Right atrium auricular region (tissue), 2 donors: ENCODE measurements around the gene KIR2DL4. TPM values are rescaled to one million over a fixed set of nuclear protein-coding genes. Genes with fewer than 3 reads are reported as not detected.
"Not testable (repeated sequence)": the region's sequence is repeated elsewhere in the genome, so short reads cannot be mapped to it uniquely, and the experiment has no call there.

Experiments
- DNase-seq: peaks from one replicate; pipeline ENCODE4 v3.0.0-alpha.2; 2019; ENCODE audit warnings: low spot score
- H3K27ac ChIP-seq, 2 donors: fragments of 200-600 bp; sonication (generic); 1 replicate in 1 of 2; 2 replicates in 1 of 2; pipeline ENCODE4 v1.5.1; 2016 to 2019
- H3K27me3 ChIP-seq, 2 donors: fragments of 200-600 bp; sonication (generic); one replicate each; pipeline versions ENCODE4 v1.5.1 to v1.6.0; 2017 to 2019
- H3K36me3 ChIP-seq: fragments of 200-600 bp; sonication (generic); one replicate; pipeline ENCODE4 v1.5.1; 2016
- H3K4me1 ChIP-seq, 2 donors: fragments of 200-600 bp; sonication (generic); one replicate each; pipeline versions ENCODE4 v1.5.1 to v1.6.0; 2017 to 2019
- H3K4me3 ChIP-seq, 2 donors: fragments of 200-600 bp; sonication (generic); 1 replicate in 1 of 2; 2 replicates in 1 of 2; pipeline ENCODE4 v1.5.1; 2017 to 2019; ENCODE audit warnings: mild to moderate bottlenecking in 1 of 2, moderate library complexity in 1 of 2
- H3K9me3 ChIP-seq, 2 donors: fragments of 200-600 bp; sonication (generic); one replicate each; pipeline ENCODE4 v1.5.1; 2019
- CTCF ChIP-seq, 2 donors: fragments of 200-600 bp; sonication (generic); IDR thresholded peaks; one replicate each; pipeline ENCODE4 v1.5.1; 2019; ENCODE audit warnings: antibody characterized with exemption in 2 of 2
- total RNA-seq, 2 donors: library from RNA; depleted of rRNA; stranded (reverse); fragments of >200 nt; gene quantifications; one replicate each; pipeline ENCODE4 v1.1.0, GENCODE V29; 2016

Gene KIR2DL4
- total RNA-seq, 2 donors from 2014 or later: not detected

- DNase-seq: no peak
- Histone ChIP-seq H3K36me3 (no peaks in the 10 kb centered on the region), H3K27me3 (no peaks in the 10 kb centered on the region), H3K4me3 (no peak overlapping the region), H3K27ac (no peak overlapping the region), H3K4me1 (no peaks in the 10 kb centered on the region), H3K9me3 (no peaks in the 10 kb centered on the region)
- TF ChIP-seq CTCF (IDR thresholded peaks at IDR 0.05): no peak
Measured at GRCh38 chr19:54817670-54818536, 14.5 kb downstream of the KIR2DL4 start.

- H3K36me3 ChIP-seq, H3K4me3 ChIP-seq, H3K27me3 ChIP-seq, H3K4me1 ChIP-seq, H3K9me3 ChIP-seq, H3K27ac ChIP-seq, DNase-seq: not testable (repeated sequence)
Measured at GRCh38 chr19:54824416-54824815, 21.0 kb downstream of the KIR2DL4 start.

- not testable (repeated sequence) for H3K36me3 ChIP-seq, DNase-seq, H3K9me3 ChIP-seq, H3K27me3 ChIP-seq, H3K27ac ChIP-seq, H3K4me3 ChIP-seq, H3K4me1 ChIP-seq
Measured at GRCh38 chr19:54825326-54825725, 21.9 kb downstream of the KIR2DL4 start.

GRCh38 chr19:54828064-54828463, 24.7 kb downstream of the KIR2DL4 start:
- H3K27me3 ChIP-seq, DNase-seq, H3K9me3 ChIP-seq, H3K36me3 ChIP-seq, H3K4me3 ChIP-seq, H3K4me1 ChIP-seq, H3K27ac ChIP-seq: not testable (repeated sequence)

GRCh38 chr19:54832496-54832895, 29.1 kb downstream of the KIR2DL4 start, which contains the start of gene KIR2DS4:
Gene KIR2DS4 (plus strand): TSS chr19:54832676.
- not testable (repeated sequence) for H3K4me1 ChIP-seq, H3K4me3 ChIP-seq, H3K27ac ChIP-seq, H3K9me3 ChIP-seq, H3K27me3 ChIP-seq, H3K36me3 ChIP-seq, DNase-seq

- H3K9me3 ChIP-seq, H3K4me1 ChIP-seq, H3K27me3 ChIP-seq, DNase-seq, H3K27ac ChIP-seq, H3K4me3 ChIP-seq, H3K36me3 ChIP-seq: not testable (repeated sequence)
Measured at GRCh38 chr19:54835126-54835525, 31.7 kb downstream of the KIR2DL4 start.

GRCh38 chr19:54837522-54837921, 34.1 kb downstream of the KIR2DL4 start:
- not testable (repeated sequence) for DNase-seq

GRCh38 chr19:54843171-54843570, 39.8 kb downstream of the KIR2DL4 start:
- H3K36me3 ChIP-seq, H3K4me3 ChIP-seq, H3K9me3 ChIP-seq, H3K27me3 ChIP-seq, DNase-seq, H3K4me1 ChIP-seq, H3K27ac ChIP-seq: not testable (repeated sequence)

More at GRCh38 chr19:54837522-54837921, 34.1 kb downstream of the KIR2DL4 start:
- not testable (repeated sequence) for H3K9me3 ChIP-seq, H3K4me3 ChIP-seq, H3K27me3 ChIP-seq, H3K36me3 ChIP-seq, H3K4me1 ChIP-seq, H3K27ac ChIP-seq

- not testable (repeated sequence) for DNase-seq, H3K36me3 ChIP-seq, H3K27ac ChIP-seq
Measured at GRCh38 chr19:54850061-54850640, 46.7 kb downstream of the KIR2DL4 start, which contains the start of gene KIR3DL2. Gene KIR3DL2 (plus strand): TSS chr19:54850443. CDS start chr19:54850476, 33 bp downstream.

GRCh38 chr19:54850930-54851329, 47.5 kb downstream of the KIR2DL4 start:
- DNase-seq: no peak
- no peak overlapping the region for H3K27ac ChIP-seq
- no peaks in the 10 kb centered on the region for H3K4me1 ChIP-seq
- H3K36me3 ChIP-seq: no peaks in the 10 kb centered on the region
- no peaks in the 10 kb centered on the region for H3K9me3 ChIP-seq
- no peaks in the 10 kb centered on the region for H3K27me3 ChIP-seq
- TF ChIP-seq CTCF (IDR thresholded peaks at IDR 0.05): no peak
- H3K4me3 ChIP-seq: no peak overlapping the region

More at GRCh38 chr19:54850061-54850640, 46.7 kb downstream of the KIR2DL4 start, which contains the start of gene KIR3DL2:
- not testable (repeated sequence) for H3K4me3 ChIP-seq, H3K27me3 ChIP-seq, H3K4me1 ChIP-seq, H3K9me3 ChIP-seq
